ENCODE measurements around the gene LHFPL6.

Gene LHFPL6

GRCh38 chr13:39402221-39402970 lies 200.6 kb downstream of the LHFPL6 start:
- TF ChIP-seq TAF1 (IDR thresholded peaks at IDR 0.05; ENCODE audit: borderline replicate concordance, insufficient read depth, low read length) (no peak), FOXP2 (optimal IDR thresholded peaks at IDR 0.05; ENCODE audit: borderline replicate concordance, extremely low read depth, extremely low read length, insufficient read depth) (no peak)

GRCh38 chr13:39401756-39402155 lies 201.2 kb downstream of the LHFPL6 start:
- no peak for TF ChIP-seq TAF1 (IDR thresholded peaks at IDR 0.05; ENCODE audit: borderline replicate concordance, insufficient read depth, low read length)
- no peak for TF ChIP-seq SIN3A (IDR thresholded peaks at IDR 0.05; ENCODE audit: borderline replicate concordance, insufficient read depth, low read length)
- TF ChIP-seq POLR2AphosphoS5 (IDR thresholded peaks at IDR 0.05; ENCODE audit: low read depth, low read length) = no peak
- no peak for TF ChIP-seq FOXP2 (optimal IDR thresholded peaks at IDR 0.05; ENCODE audit: borderline replicate concordance, extremely low read depth, extremely low read length, insufficient read depth)
- TF ChIP-seq REST (IDR thresholded peaks at IDR 0.05; ENCODE audit: insufficient read depth in 1 of 2, low read depth in 2 of 2, low read length in 2 of 2) = no peak

GRCh38 chr13:39401046-39401705 lies 201.8 kb downstream of the LHFPL6 start:
- TF ChIP-seq TAF1 (IDR thresholded peaks at IDR 0.05; ENCODE audit: borderline replicate concordance, insufficient read depth, low read length) (no peak), SIN3A (IDR thresholded peaks at IDR 0.05; ENCODE audit: borderline replicate concordance, insufficient read depth, low read length) (no peak), FOXP2 (optimal IDR thresholded peaks at IDR 0.05; ENCODE audit: borderline replicate concordance, extremely low read depth, extremely low read length, insufficient read depth) (no peak), REST (IDR thresholded peaks at IDR 0.05; ENCODE audit: insufficient read depth in 1 of 2, low read depth in 2 of 2, low read length in 2 of 2) (no peak), POLR2AphosphoS5 (IDR thresholded peaks at IDR 0.05; ENCODE audit: low read depth, low read length) (no peak)

GRCh38 chr13:39399102-39399501 lies 203.9 kb downstream of the LHFPL6 start:
- no peak for TF ChIP-seq SIN3A (IDR thresholded peaks at IDR 0.05; ENCODE audit: borderline replicate concordance, insufficient read depth, low read length)
- TF ChIP-seq REST (IDR thresholded peaks at IDR 0.05; ENCODE audit: insufficient read depth in 1 of 2, low read depth in 2 of 2, low read length in 2 of 2) = no peak
- TF ChIP-seq POLR2AphosphoS5 (IDR thresholded peaks at IDR 0.05; ENCODE audit: low read depth, low read length) = no peak
- TF ChIP-seq TAF1 (IDR thresholded peaks at IDR 0.05; ENCODE audit: borderline replicate concordance, insufficient read depth, low read length) = no peak
- no peak for TF ChIP-seq FOXP2 (optimal IDR thresholded peaks at IDR 0.05; ENCODE audit: borderline replicate concordance, extremely low read depth, extremely low read length, insufficient read depth)

GRCh38 chr13:39397896-39398265 lies 205.1 kb downstream of the LHFPL6 start:
- no peak for TF ChIP-seq TAF1 (IDR thresholded peaks at IDR 0.05; ENCODE audit: borderline replicate concordance, insufficient read depth, low read length)

- TF ChIP-seq REST (IDR thresholded peaks at IDR 0.05; ENCODE audit: insufficient read depth in 1 of 2, low read depth in 2 of 2, low read length in 2 of 2) = no peak
Observed at GRCh38 chr13:39397226-39397895, 205.6 kb downstream of the LHFPL6 start.
